Stimulated activated CD4-positive, alpha-beta T cell treated with anti-CD3 and anti-CD28 coated beads, Interleukin-4, amount 100 ng/mL, for 4 hours (primary cell): Measurements from ENCODE around the gene DNMBP.
"Not testable (repeated sequence)": the region's sequence is repeated elsewhere in the genome, so short reads cannot be mapped to it uniquely, and the experiment has no call there.

Experiments
- DNase-seq, 2 experiments: peaks; one replicate each; pipeline ENCODE4 v3.0.0-alpha.2; 2020

DNMBP gene

GRCh38 chr10:99853655-99854054 is 156.1 kb downstream of the DNMBP start:
- no peak for DNase-seq

- DNase-seq, result no peak
Measured at GRCh38 chr10:99852481-99853213, 157.1 kb downstream of the DNMBP start.

DNA sequence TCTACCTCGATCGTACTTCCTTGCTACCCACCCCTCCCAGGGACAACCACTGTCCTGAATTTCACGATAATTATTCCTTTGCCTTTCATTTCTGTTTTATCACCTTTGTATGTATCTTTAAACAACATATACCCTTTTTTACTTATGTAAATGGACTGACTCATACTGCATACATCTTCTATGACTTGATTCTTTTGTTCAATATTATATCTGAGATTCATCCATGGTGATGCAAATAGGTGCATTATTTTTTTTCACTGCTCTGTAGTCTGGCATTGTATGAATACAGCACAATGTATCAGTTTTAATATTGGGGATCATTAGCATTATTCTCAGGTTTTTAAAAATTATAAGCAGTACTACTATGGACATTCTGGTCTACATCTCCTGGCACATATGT is 157.9 kb downstream of the DNMBP start:
- no peak for DNase-seq

GRCh38 chr10:99850767-99851340 is 158.9 kb downstream of the DNMBP start:
- no peak for DNase-seq

- no peak for DNase-seq
Measured at GRCh38 chr10:99850021-99850766, 159.6 kb downstream of the DNMBP start.

DNA sequence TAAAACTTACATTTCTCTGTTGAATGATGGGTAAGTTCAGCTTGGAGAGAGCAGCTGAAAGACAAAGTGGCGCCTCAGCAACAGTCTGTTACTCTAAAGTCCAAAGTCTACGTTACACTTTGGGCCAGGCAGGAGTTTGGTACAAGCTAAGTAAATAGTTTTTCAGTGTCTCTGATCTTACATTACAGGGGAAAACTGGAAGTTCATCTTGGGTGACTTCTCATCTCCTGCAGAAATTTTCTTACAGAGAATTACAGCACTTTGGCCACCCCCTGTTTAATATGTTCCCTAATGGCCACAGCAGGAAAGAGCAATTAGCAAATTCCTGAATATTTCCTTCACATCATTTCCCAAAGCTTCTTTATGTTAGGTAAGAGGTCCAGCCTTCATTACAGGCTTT is 160.2 kb downstream of the DNMBP start:
- no peak for DNase-seq

DNA sequence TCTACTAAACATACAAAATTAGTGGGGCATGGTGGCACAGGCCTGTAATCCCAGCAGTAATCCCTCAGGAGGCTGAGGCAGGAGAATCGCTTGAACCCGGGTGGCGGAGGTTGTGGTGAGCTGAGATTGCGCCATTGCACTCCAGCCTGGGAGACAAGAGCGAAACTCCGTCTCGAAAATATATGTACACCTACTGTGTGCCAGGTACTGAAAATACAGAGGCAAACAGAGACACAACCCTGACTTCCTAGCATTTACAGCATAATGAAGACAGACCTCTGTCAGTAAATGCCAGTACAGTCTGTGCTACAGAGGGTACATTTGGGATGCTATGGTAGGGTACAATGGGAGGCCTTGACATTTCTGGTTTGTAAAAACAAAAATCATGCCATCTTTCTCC is 160.7 kb downstream of the DNMBP start:
- no peak for DNase-seq

DNA sequence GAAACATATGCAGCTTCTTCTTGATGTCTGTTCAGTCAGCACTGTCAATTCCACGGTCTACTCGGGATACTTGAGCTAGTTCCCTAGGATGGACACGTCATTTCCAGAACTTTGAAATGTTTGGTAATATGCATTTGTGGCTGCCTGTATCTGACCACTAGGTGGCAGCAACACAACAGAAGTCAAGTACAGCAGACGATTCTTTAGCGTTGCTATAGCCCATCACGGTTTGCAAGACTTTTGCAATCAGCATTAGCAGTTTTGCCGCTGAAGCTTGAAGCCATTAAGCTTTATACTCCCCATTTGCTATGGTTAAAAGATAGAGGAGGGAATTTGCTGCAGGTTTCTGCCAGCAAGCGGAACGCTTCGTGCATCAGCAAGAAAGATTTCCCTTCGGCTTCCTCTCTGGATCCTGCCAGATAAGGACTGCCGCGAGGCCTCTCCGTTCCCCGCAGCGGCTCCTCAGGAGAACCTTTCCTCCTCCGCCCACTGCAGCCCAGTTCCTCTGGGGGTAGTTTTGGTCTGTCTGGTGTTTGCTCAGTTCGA is 163.8 kb downstream of the DNMBP start:
- peak; percentile 40 to 61 for DNase-seq

DNA sequence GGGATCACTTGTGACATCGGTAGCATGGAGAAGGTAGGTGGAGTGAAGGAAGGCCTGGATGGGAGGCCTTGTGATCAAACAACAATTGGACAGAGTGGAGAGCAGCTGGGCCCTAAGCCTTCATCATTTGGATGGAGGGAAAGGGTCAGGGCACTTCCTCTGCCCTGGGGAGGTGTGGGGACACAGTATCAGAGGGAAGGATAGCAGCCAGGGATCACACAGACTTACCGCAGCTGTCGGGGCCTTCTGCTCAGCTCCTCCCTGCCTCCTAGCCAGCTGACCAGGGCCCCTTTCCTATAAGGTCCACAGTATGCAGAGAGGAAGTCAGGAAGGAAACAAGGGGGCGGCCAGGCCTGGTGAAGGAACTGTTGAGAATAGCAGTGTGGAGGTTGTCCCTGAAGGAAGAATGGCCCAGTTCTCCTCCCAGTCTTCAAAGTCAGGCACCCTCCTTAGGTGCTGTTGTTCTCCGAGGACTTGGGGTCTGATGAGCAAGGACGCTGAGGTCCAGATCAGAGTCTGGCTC is 165.3 kb downstream of the DNMBP start:
- DNase-seq, result no peak

DNA sequence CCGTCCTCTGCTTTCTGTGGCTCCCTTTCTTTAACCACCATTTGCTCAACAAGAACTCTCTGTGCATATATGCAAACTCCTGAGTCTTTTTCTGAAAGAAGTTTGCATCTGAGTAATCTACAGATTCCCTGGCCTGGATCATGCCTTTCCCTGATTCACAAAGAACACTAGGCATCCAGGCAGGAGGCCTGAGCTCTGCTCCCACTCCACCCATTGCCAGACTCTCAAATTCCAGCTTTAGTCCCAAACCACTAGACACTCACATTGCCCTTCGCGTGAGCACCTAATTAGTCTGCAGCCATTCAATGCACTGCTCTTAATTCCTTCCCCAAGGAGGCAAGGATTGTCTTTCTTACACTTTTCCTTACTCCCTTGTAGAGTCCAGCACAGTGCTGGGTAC is 166.4 kb downstream of the DNMBP start:
- DNase-seq, result no peak

- no peak for DNase-seq
Measured at GRCh38 chr10:99841746-99842145, 168.0 kb downstream of the DNMBP start.

DNA sequence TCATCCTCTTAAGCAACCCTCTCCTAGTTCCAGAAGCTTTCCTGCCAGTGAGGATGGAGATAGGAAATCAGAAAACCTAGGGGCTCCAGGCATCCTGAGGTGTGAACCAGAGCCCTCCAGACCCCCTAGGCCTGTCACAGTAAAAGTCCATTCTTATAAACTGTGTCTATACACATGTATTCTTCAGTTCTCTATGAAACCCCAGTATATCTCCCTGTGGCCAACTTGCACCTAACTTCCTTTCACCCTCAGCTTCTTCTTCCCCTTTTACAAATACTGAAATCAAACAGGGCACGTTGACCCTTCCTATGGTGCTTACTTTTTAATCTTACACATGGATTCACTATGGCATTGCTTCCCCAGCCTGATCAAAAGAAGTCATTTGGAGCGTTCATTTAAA is 168.9 kb downstream of the DNMBP start:
- DNase-seq, result not testable (repeated sequence)

- DNase-seq, result no peak
Measured at GRCh38 chr10:99836711-99837110, 173.0 kb downstream of the DNMBP start.

DNA sequence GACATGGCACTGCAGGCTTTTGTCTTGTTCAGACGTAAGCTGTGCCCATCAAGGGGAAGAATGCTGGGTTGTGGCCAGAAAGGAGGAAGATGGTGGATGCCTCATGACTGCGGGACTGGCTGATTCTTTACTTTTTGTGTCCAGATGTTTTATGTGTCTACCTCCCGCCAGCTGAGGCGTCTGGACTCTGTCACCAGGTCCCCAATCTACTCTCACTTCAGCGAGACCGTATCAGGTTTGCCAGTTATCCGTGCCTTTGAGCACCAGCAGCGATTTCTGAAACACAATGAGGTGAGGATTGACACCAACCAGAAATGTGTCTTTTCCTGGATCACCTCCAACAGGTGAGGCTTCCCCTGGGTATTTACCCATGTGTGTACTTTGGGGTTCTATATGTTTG is 173.8 kb downstream of the DNMBP start:
- no peak for DNase-seq

- DNase-seq, result no peak
Measured at GRCh38 chr10:99834410-99834809, 175.3 kb downstream of the DNMBP start.

GRCh38 chr10:99832439-99832838 is 177.3 kb downstream of the DNMBP start:
- no peak for DNase-seq

DNA sequence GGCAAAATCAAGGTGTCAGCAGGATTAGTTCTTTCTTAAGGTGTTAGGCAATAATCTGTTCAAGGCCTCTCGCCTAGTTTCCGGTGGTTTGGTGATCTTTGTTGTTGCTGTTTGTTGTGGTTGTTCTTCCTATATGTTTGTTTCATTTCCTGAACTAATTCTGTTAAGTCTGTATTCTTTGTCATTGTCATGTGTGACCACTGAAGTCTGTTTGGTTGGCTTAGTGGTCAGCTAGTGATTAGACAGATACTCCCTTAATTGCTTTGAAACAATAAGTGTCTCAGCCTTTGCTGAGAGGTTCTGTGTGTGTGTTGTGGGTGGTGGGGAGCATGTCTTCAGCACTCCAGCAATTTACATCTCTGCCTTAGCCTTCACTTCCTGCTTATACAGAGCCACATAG is 181.3 kb downstream of the DNMBP start:
- no peak for DNase-seq

DNA sequence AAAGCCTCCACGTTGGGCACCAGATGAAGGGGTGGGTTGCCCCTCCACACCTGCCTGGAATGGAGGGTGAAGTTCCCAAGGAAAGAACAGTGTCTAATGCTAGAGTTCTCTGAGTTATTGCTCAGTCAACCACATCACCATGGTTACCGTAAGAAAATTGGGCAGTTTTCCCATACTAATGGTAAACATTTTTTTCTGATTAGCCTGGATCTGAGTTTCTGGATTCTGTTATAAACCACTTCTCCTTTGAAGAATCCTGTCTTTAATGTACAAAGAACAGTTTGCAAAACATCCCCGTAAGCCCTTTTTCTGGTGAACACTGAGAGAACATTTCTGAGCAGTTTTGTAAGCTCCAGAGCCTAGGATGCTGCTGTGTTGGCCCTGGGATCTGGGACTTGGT is 181.8 kb downstream of the DNMBP start:
- no peak for DNase-seq
